ENCODE data around the gene ZNF714. TPM values are rescaled to one million over a fixed set of nuclear protein-coding genes. Genes with fewer than 3 reads are reported as not detected.

Gene ZNF714
- total RNA-seq, 1 donor from 2014 or later: 7.3 TPM

DNA sequence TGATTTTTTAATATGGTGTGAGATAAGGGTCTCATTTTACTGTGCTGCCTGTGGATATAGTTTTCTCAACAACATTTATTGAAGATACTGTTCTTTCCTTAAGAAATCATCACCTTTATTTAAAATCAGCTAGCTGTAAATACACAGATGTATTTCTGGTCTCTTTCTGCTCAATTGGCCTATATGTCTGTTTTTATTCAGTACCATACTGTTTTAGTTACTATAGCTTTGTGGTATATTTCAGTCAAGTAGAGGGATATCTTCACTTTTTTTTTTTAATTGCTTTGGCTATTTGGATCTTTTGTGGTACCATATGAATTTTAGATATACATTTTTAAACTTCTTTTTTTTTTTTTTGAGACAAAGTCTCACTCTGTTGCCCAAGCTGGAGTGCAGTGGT lies 16.7 kb upstream of the ZNF714 start:
- H3K27me3 ChIP-seq (ENCODE audit: low read depth): no peaks in the 10 kb centered on the region
- no peak overlapping the region for H3K4me3 ChIP-seq
- H3K27ac ChIP-seq: no peak overlapping the region
- ATAC-seq: no peak
- H3K9me3 ChIP-seq: peaks cover 16% of the 10 kb centered on the region
- intact Hi-C loops (cut with DNase I): no loop called here
- DNase-seq: no peak
- TF ChIP-seq, protein P1, sequence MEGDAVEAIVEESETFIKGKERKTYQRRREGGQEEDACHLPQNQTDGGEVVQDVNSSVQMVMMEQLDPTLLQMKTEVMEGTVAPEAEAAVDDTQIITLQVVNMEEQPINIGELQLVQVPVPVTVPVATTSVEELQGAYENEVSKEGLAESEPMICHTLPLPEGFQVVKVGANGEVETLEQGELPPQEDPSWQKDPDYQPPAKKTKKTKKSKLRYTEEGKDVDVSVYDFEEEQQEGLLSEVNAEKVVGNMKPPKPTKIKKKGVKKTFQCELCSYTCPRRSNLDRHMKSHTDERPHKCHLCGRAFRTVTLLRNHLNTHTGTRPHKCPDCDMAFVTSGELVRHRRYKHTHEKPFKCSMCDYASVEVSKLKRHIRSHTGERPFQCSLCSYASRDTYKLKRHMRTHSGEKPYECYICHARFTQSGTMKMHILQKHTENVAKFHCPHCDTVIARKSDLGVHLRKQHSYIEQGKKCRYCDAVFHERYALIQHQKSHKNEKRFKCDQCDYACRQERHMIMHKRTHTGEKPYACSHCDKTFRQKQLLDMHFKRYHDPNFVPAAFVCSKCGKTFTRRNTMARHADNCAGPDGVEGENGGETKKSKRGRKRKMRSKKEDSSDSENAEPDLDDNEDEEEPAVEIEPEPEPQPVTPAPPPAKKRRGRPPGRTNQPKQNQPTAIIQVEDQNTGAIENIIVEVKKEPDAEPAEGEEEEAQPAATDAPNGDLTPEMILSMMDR (IDR thresholded peaks at IDR 0.05): no peak
- H3K4me1 ChIP-seq: no peaks in the 10 kb centered on the region
- H3K36me3 ChIP-seq: peaks cover 4% of the 10 kb centered on the region

GRCh38 chr19:21084343-21084742 lies 2.3 kb downstream of the ZNF714 start:
- H3K4me3 ChIP-seq: no peak overlapping the region
- TF ChIP-seq, protein P1 (IDR thresholded peaks at IDR 0.05): no peak
- no peaks in the 10 kb centered on the region for H3K4me1 ChIP-seq
- intact Hi-C loops (cut with DNase I): no loop called here
- DNase-seq: no peak
- no peaks in the 10 kb centered on the region for H3K27me3 ChIP-seq (ENCODE audit: low read depth)
- no peaks in the 10 kb centered on the region for H3K36me3 ChIP-seq
- no peaks in the 10 kb centered on the region for H3K9me3 ChIP-seq
- no peak overlapping the region for H3K27ac ChIP-seq
- ATAC-seq: peak; percentile 48 to 58

DNA sequence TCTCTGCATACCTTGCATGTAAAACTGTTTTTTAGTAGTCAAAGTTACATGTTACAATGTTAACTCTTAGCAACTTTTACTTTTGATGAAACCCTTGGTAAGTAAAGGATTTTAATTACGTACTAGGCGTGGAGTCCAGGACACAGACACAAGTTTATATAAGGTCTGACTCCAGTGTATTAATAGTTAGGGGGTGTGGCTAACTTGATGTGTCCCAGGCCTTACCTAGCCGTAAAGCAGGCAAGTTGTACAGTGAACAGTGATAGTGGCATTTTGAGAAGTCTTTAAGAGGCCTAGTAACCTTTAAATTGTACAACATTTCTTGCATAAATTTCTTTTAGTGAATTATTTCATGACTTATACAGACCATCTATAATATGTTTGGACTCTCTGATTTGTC lies 5.9 kb downstream of the ZNF714 start:
- intact Hi-C loops (cut with DNase I): no loop called here
- no peak for ATAC-seq
- no peaks in the 10 kb centered on the region for H3K4me1 ChIP-seq

GRCh38 chr19:21092109-21092508 lies 10.1 kb downstream of the ZNF714 start:
- H3K27ac ChIP-seq: no peak overlapping the region
- intact Hi-C loops (cut with DNase I): no loop called here
- H3K27me3 ChIP-seq (ENCODE audit: low read depth): no peaks in the 10 kb centered on the region
- H3K4me1 ChIP-seq: no peaks in the 10 kb centered on the region
- TF ChIP-seq, protein P1 (IDR thresholded peaks at IDR 0.05): no peak
- ATAC-seq (no peak), DNase-seq (no peak)
- no peaks in the 10 kb centered on the region for H3K9me3 ChIP-seq
- H3K4me3 ChIP-seq: no peak overlapping the region
- no peaks in the 10 kb centered on the region for H3K36me3 ChIP-seq

More for the DNA sequence above, 5.9 kb downstream of the ZNF714 start:
- no peaks in the 10 kb centered on the region for H3K36me3 ChIP-seq
- H3K4me3 ChIP-seq: no peak overlapping the region
- TF ChIP-seq, protein P1 (IDR thresholded peaks at IDR 0.05): no peak
- no peaks in the 10 kb centered on the region for H3K27me3 ChIP-seq (ENCODE audit: low read depth)
- H3K9me3 ChIP-seq: no peaks in the 10 kb centered on the region
- no peak for DNase-seq
- H3K27ac ChIP-seq: no peak overlapping the region

DNA sequence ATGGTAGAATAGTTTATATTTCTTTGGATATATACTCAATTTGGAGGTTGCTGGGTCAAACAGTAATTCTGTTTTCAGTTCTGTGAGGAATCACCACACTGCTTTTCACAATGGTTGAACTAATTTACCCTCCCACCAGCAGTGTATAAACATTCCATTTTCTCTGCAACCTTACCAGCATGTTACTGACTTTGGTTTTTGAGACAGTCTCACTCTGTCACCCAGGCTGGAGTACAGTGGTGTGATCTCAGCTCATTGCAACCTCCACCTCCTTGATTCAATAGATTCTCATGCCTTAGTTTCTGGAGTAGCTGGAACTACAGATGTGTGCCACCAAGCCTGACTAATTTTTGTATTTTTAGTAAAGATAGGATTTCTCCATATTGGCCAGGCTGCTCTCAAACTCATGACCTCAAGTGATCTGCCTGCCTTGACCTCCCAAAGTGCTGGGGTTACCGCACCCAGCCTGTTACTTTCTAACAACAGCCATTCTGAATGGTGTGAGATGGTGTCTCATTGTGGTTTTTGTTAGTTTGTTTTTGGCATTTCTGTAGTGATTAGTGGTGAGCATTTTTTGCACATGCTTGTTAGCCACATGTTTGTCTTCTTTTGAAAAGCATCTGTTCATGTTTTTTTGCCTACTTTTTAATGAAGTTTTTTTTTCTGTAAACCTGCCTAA lies 12.5 kb downstream of the ZNF714 start:
- Histone ChIP-seq H3K4me3 (no peak overlapping the region), H3K27me3 (ENCODE audit: low read depth) (no peaks in the 10 kb centered on the region), H3K4me1 (no peaks in the 10 kb centered on the region), H3K9me3 (no peaks in the 10 kb centered on the region), H3K36me3 (no peaks in the 10 kb centered on the region), H3K27ac (no peak overlapping the region)
- intact Hi-C loops (cut with DNase I): no loop called here
- TF ChIP-seq, protein P1 (IDR thresholded peaks at IDR 0.05): no peak
- ATAC-seq: no peak
- no peak for DNase-seq

All from lower lobe of right lung (tissue), 2 donors.